Measurements from ENCODE around the gene PALLD. TPM values are rescaled to one million over a fixed set of nuclear protein-coding genes. Genes with fewer than 3 reads are reported as not detected.

Gene PALLD
- total and polyA plus RNA-seq, 2 of the 13 experiments (the other 11 are each of a cell fraction or from before 2014, with no cell fraction given) = 0.50 to 1.5 TPM

DNA sequence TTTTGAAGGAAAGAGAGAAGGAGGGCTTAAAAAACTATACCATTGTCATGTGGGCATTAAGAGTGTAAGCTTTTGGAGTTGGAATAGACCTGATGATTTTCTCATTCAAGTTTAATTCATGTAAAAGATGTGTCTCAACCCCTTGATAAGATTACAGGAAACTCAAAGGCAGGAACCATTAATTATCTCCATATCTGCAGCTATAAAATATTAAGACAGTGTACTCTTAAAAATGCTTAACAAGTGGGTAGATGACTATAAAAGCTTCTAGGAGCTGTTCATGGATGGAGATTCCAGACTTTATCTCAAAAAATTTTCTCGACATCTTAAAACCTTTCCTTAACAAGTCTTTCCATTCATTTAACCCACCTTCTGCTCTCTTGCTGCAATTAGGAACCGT, 208.3 kb downstream of the PALLD start:
- intact Hi-C loops (cut with micrococcal nuclease; ENCODE audit: unreplicated experiment) (no loop called here), in situ Hi-C loops (cut with HindIII; ENCODE audit: extremely low pct_ligation_motif_present, low pct_unique_long_range_greater_than_20kb) (no loop called here)
- no peaks in the 10 kb centered on the region for H3K36me3 ChIP-seq (replicated peaks in 1 of 2; ENCODE audit: control insufficient read depth in 1 of 2, insufficient read depth in 2 of 2, low read length in 2 of 2)
- ATAC-seq (no peak), DNase-seq (ENCODE audit: low spot score) (no peak), FAIRE-seq (no peak)
- H3K27me3 ChIP-seq (ENCODE audit: control insufficient read depth in 1 of 2, insufficient read depth in 2 of 2, low read length in 2 of 2) = no peaks in the 10 kb centered on the region
- no peak for TF ChIP-seq MTA3 (CRISPR knock-in tag; IDR thresholded peaks at IDR 0.05)
- H3K79me2 ChIP-seq (ENCODE audit: insufficient read depth, low read length) = no peaks in the 10 kb centered on the region
- no peaks in the 10 kb centered on the region for H3K4me1 ChIP-seq (ENCODE audit: insufficient read depth, low read length)
- H4K20me1 ChIP-seq (ENCODE audit: insufficient read depth, low read length) = no peaks in the 10 kb centered on the region
- no peak overlapping the region for H2AFZ ChIP-seq (ENCODE audit: low read length)
- H3K4me2 ChIP-seq (ENCODE audit: low read depth, low read length) = no peak overlapping the region
- no TSS peak for BruUV-seq (replicated peaks)
- ChIA-PET CTCF (ENCODE audit: low intra/inter-chr PET ratio, low total read pairs) (no interaction called here), POLR2A (no interaction called here)
- no peaks in the 10 kb centered on the region for H3K9me3 ChIP-seq (ENCODE audit: low read length)
- WGBS (ENCODE audit: low lambda C conversion rate) = 9% methylated on average over 2 of the region's 2 CpGs
- H3K27ac ChIP-seq (ENCODE audit: extremely low read length, insufficient read depth, low read length) = no peak overlapping the region
- H3K9ac ChIP-seq (ENCODE audit: insufficient read depth, low read depth, low read length) = no peak overlapping the region
- H3K4me3 ChIP-seq (replicated peaks in 1 of 3; ENCODE audit: insufficient read depth in 1 of 3, low read depth in 2 of 3, low read length in 3 of 3) = no peak overlapping the region

- BruUV-seq (replicated peaks) = no TSS peak
- TF ChIP-seq ZMYM4 (CRISPR knock-in tag; IDR thresholded peaks at IDR 0.05) (no peak), KAT7 (CRISPR knock-in tag; IDR thresholded peaks at IDR 0.05; ENCODE audit: borderline replicate concordance) (no peak), XRCC5 (optimal IDR thresholded peaks at IDR 0.05; ENCODE audit: low read length) (no peak), MBNL3 (CRISPR knock-in tag; conservative IDR thresholded peaks at IDR 0.05) (no peak), ZNF574 (CRISPR knock-in tag; IDR thresholded peaks at IDR 0.05) (no peak), MTF2 (CRISPR knock-in tag; IDR thresholded peaks at IDR 0.05; ENCODE audit: borderline replicate concordance) (no peak), KDM2A (CRISPR knock-in tag; IDR thresholded peaks at IDR 0.05; ENCODE audit: borderline replicate concordance, low read depth) (no peak), NR0B2 (CRISPR knock-in tag; IDR thresholded peaks at IDR 0.05) (no peak), ZNF296 (CRISPR knock-in tag; conservative IDR thresholded peaks at IDR 0.05) (no peak), KDM4B (CRISPR knock-in tag; IDR thresholded peaks at IDR 0.05) (no peak)
- TF ChIP-seq, protein P1, sequence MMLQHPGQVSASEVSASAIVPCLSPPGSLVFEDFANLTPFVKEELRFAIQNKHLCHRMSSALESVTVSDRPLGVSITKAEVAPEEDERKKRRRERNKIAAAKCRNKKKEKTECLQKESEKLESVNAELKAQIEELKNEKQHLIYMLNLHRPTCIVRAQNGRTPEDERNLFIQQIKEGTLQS (CRISPR knock-in tag; IDR thresholded peaks at IDR 0.05) = no peak
- Histone ChIP-seq H3K4me2 (ENCODE audit: low read depth, low read length) (no peak overlapping the region), H3K9me3 (ENCODE audit: low read length) (no peaks in the 10 kb centered on the region), H3K9ac (ENCODE audit: insufficient read depth, low read depth, low read length) (no peak overlapping the region), H2AFZ (ENCODE audit: low read length) (no peak overlapping the region), H3K4me1 (ENCODE audit: insufficient read depth, low read length) (no peaks in the 10 kb centered on the region), H3K36me3 (replicated peaks in 1 of 2; ENCODE audit: control insufficient read depth in 1 of 2, insufficient read depth in 2 of 2, low read length in 2 of 2) (no peaks in the 10 kb centered on the region), H4K20me1 (ENCODE audit: insufficient read depth, low read length) (no peaks in the 10 kb centered on the region), H3K79me2 (ENCODE audit: insufficient read depth, low read length) (no peaks in the 10 kb centered on the region), H3K4me3 (replicated peaks in 1 of 3; ENCODE audit: insufficient read depth in 1 of 3, low read depth in 2 of 3, low read length in 3 of 3) (no peak overlapping the region), H3K27me3 (ENCODE audit: control insufficient read depth in 1 of 2, insufficient read depth in 2 of 2, low read length in 2 of 2) (0 out of 5 replicates have a peak, but pooled peaks cover 0 to 3% of the 10 kb centered on the region in 2 experiments), H3K27ac (ENCODE audit: extremely low read length, insufficient read depth, low read length) (no peak overlapping the region)
- no peak for FAIRE-seq
- in situ Hi-C loops (cut with HindIII; ENCODE audit: extremely low pct_ligation_motif_present, low pct_unique_long_range_greater_than_20kb) (no loop called here), intact Hi-C loops (cut with micrococcal nuclease; ENCODE audit: unreplicated experiment) (no loop called here)
- POLR2A ChIA-PET = no interaction called here
- no peak for DNase-seq (ENCODE audit: low spot score)
- CTCF ChIA-PET (ENCODE audit: low intra/inter-chr PET ratio, low total read pairs) = no interaction called here
- ATAC-seq = no peak
- WGBS (ENCODE audit: low lambda C conversion rate) = 8% methylated on average over 4 of the region's 4 CpGs
Measured at GRCh38 chr4:168707205-168707604, 210.4 kb downstream of the PALLD start.
